Measurements from ENCODE around the gene CUL3.
A peak's percentile ranks its signal among the peaks of the same experiment; 100 is the strongest.
"Not testable (repeated sequence)": the region's sequence is repeated elsewhere in the genome, so short reads cannot be mapped to it uniquely, and the experiment has no call there.

CUL3 gene

DNA sequence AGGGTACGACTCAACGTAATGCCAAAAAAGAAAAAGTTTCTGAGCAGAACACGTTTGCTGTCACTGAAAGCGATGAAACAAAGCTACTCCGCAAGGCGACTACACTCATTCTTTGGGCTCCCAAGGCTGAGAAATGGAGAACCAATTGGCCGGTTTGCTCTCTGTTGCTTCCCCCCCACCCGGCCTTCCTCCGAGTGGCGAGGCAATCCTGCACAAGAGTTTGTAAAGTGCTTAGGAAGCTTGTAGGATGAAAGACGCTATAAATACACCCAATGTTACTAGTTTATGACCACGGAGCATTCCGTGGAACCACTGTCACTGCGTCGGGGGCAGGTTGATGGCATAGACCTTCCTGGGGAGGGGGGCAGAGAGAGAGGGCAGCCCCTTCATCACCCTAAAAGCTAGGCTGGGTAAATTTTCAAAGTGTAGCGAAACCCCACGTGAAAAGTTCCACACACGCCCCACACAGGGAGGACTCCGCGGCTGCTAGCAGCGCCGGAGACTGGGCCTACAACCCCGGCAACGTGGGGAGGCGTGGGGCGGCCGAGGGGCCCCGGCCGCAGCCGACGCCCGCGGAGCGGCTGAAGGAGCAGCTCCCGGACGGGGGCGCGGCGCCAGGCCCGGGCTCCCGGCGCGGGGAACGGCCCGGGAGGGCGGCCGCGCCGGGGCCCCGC lies 915 bp downstream of the CUL3 start:
- H3K4me3 ChIP-seq (ENCODE audit: low read length), result peak overlapping the region; percentile 88
- no peak for DNase-seq (ENCODE audit: low read depth, low spot score)

DNA sequence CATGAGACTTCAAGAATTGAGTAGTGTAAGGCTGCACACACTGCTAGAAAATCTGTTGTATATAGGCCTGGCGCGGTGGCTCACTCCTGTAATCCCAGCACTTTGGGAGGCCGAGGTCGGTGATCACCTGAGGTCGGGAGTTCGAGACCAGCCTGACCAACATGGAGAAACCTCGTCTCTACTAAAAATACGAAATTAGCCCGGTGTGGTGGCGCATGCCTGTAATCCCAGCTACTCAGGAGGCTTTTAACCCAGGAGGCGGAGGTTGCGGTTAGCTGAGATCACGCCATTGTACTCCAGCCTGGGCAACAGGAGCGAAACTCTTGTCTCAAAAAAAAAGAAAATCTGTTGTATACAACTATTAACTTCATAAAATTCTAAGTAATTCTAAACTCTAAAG lies 2.1 kb downstream of the CUL3 start:
- peak overlapping the region; percentile 88; the same call in 1 of the 2 replicates for H3K4me3 ChIP-seq (ENCODE audit: low read length)
- DNase-seq (ENCODE audit: low read depth, low spot score), result not testable (repeated sequence)

DNA sequence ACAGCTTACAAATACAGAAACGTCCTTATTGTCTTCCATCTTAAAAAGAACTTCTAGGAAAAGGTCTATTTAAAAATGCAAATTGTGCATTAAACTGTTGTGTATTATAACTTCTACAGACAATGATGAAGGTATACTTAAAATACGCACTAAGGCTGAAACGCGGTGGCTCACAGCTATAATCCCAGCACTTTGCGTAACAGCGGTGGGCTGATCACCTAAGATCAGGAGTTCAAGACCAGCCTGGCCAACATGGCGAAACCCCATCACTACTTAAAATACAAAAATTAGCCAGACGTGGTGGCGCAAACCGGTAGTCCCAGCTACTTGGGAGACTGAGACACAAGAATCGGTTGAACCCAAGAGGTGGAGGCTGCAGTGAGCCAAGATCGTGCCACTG lies 4.9 kb downstream of the CUL3 start:
- DNase-seq (ENCODE audit: low read depth, low spot score), result no peak
- no peak overlapping the region for H3K4me3 ChIP-seq (ENCODE audit: low read length)

DNA sequence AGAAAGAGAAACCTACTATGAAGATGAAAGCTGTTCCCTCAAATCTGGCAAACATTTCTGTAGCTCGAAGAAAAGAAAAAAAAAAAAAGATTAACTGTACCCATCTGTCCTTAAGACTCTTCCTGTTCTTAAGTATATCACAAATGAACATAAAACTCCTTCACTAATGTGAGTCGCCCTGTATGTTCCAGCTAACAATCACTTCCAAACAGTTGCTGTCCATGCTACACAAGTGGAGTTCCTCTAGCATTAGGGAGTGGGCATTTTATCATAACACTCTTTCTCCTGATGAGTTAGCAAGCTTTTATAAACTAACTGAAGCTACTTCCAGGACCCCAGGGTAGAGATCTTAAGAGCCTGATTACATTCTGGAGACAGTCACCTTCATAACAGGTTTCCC lies 5.8 kb downstream of the CUL3 start:
- no peak for DNase-seq (ENCODE audit: low read depth, low spot score)
- H3K4me3 ChIP-seq (ENCODE audit: low read length), result no peak overlapping the region

DNA sequence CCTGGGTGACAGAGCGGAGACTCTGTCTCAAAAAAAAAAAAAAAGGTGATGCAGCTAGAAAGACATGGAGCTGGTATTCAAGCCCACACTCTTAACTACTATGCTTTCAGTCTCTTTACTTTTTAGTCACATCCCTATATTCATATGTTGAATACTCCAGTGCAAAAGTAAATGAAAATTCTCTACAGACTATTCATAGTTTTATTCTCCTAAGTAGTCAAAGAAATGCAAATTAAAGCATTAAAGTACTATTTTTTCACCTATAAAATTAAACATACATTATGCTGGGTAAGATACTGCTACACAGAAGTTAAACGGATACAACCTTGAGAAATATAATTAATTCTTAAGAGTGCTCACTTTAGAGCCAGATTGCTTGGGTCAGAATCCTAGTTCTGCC lies 7.6 kb downstream of the CUL3 start:
- DNase-seq (ENCODE audit: low read depth, low spot score), result no peak
- H3K4me3 ChIP-seq (ENCODE audit: low read length), result no peak overlapping the region

DNA sequence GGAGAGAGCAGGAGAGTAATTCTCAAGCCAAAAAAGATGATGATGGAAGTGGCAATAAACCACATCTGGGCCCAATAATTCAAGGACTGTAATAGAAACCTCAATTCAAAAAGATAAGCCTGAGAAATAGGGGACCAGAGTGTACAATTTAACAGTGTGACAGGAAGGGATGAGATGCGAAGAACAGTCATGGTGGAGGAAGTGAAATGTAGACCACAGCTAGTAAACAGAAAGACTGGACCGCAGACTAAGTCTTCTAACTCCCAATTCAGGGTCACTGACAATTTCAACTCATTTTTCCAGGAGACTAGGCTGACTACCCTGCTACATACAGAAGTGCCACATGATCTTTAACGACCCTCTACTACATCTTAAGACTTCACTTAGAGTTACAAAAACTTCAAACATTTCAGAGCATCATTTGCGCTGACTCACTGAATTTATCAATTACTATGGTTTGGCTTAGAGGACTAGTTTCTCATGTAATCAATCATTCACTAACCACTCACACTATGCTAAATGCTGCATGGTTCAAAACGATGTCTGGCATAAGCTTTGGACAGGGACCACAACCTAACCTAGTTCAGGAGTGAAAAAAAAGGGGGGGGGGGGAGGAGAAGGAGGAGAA lies 9.0 kb downstream of the CUL3 start:
- DNase-seq (ENCODE audit: low read depth, low spot score), result no peak
- H3K4me3 ChIP-seq (ENCODE audit: low read length), result no peak overlapping the region

DNA sequence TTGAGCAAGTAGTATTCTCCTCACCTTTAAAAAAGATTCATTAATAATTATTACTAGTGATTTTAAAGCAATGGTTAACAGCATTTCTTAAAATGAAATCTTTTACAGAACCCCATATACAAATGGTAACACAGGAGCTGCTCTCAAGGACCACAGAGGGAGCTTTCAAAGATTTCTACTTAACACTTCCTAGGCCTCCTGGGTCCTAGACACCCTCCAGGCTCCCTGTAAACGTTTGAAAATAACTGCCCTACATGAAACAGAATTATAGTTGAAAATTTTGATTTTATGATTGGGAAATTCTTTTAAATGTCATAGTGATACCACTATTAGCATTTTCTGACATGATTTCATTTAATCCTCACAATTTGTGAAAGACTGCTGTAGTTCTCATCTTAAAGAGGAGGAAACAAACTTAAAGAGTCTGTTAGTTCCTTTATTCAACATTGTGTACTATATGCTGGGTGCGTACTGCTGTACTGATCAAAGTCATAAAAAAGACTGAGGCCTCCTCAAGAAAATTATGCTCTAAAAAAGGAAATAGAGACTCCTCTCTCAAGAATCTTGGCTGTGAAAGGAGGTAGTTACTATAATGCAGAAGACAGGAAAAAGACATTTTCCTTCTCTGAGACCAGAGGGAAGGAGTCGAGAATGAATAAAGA lies 10.6 kb downstream of the CUL3 start:
- H3K4me3 ChIP-seq (ENCODE audit: low read length), result no peak overlapping the region

DNA sequence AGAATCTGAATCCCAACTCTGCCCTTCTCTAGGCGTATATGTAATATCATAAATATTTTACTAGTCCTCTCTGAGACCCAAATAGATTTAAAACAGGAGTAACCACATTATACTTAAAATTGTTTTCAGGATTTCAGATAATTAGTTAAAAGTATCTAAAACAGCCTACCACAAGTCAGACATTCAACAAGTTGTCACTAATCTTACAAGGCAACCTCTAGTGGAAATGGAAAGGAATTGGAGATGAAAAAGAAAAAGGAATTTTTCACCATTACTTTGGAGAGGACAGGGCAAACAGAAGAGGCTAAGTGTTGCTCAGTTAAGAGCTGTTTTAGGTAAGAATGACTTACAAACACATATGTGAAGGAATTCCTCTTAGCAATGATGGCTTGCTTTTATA lies 11.4 kb downstream of the CUL3 start:
- no peak for DNase-seq (ENCODE audit: low read depth, low spot score)
- H3K4me3 ChIP-seq (ENCODE audit: low read length), result no peak overlapping the region

More for the DNA sequence above, 10.6 kb downstream of the CUL3 start:
- no peak for DNase-seq (ENCODE audit: low read depth, low spot score)

DNA sequence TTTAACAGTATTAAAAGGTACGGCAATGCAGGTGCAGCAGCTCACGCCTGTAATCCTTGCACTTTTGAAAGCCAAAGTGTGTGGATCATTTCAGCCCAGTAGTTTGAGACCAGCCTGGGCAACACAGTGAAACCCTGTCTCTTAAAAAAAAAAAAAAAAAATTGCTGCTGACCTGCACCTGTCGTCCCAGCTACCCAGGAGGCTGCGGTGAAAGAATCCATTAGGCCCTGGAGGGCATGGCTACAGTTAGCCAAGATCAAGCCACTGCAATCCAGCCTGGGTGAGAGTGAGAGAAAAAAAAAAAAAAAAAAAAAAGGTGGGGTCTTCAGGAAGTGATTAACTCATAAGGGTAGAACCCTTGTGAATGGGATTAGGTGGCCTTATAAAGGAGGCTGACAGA lies 12.8 kb downstream of the CUL3 start:
- H3K4me3 ChIP-seq (ENCODE audit: low read length), result no peak overlapping the region
- no peak for DNase-seq (ENCODE audit: low read depth, low spot score)

DNA sequence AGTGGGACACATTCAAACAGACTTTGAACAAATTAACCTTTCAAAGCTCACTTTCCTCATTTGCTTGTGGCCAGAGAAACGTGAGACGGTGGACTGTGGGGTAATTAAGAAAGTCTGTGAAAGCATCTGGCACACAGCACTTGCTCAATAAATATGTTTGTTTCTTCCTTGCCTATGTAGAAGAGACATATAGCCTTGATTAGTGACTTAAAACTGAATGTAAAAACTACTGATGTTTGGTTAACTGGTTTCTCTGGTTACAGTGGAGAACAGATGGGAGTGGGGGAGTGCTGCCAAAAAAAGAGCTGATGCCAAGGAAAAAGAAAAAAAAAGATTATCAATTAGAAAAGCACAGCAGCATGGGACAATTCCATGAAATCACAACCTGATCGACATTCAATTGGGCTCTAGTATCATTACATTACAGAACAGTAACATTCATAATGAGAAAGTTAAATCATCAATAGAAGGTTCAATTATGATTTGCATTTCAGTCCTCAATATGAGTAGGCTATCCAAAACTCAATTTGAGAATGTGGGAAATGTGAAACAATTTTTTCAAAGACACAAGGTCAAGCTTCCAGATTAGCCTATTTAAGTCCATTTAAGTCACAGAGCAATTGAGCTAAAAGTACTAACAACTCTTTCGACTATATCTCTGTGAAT lies 14.7 kb downstream of the CUL3 start:
- DNase-seq (ENCODE audit: low read depth, low spot score), result no peak
- H3K4me3 ChIP-seq (ENCODE audit: low read length), result no peak overlapping the region

DNA sequence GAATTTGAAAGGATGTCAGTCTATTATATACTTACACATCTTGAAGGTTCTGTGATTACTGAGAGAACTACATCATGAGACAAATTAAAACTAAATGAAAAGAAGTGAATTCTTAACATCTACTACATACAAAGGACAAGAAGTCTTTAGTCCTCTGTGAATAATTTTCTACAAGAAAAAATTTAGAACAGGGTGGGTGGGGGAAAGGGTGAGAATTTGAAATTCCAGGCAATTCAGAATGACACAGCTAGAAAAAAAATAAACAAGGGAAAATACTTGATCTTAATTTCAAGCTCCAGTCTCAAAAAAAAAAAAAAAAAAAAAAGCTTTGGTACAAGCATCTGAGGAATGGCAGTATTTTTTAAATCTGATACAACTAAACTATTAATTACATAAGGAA lies 15.5 kb downstream of the CUL3 start:
- H3K4me3 ChIP-seq (ENCODE audit: low read length), result no peak overlapping the region
- DNase-seq (ENCODE audit: low read depth, low spot score), result no peak

DNA sequence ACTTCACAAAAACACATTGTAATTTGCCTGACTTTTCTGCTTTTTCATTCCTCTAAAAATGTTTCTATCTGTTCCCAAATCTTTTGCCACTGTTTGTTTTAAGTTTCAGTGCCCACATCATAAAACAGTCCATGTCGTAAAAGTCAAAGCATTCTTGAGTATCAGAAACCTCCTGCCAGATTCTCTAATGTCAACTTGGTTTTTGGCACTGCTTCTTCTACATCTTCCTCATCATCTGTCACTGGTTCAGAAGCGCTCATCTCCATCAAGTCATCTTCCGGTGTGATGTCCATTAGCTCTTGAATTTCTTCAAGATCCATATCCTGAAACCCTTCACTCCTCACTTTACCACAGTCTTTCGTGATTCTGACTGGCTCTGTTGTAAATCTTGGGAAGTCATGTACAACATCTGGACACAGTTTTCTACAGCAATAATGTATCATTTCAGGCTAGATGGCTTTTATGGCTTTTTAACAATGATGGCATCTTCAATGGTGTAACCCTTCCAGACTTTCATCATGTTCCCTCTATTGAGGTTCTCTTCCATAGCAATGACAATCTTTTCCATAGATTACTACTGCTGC lies 19.6 kb downstream of the CUL3 start:
- H3K4me3 ChIP-seq (ENCODE audit: low read length), result no peak overlapping the region
- DNase-seq (ENCODE audit: low read depth, low spot score), result no peak

DNA sequence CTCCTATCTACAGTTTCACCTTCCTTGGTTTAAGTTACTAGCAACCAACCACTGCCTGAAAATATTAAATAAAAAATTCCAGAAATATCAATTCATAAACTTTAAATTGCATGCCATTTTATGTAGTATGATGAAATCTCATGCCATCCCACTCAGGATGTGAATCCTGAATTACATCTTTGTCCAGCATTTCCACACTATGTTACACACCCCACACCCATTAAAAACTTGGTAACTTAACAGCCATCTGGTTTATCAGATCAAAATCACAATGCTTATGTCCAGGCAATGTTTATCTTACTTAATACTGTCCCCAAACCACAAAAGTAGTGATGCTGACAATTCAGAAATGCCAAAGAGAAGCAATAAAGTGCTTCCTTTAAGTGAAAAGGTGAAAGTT lies 21.6 kb downstream of the CUL3 start:
- DNase-seq (ENCODE audit: low read depth, low spot score), result no peak
- no peak overlapping the region for H3K4me3 ChIP-seq (ENCODE audit: low read length)

DNA sequence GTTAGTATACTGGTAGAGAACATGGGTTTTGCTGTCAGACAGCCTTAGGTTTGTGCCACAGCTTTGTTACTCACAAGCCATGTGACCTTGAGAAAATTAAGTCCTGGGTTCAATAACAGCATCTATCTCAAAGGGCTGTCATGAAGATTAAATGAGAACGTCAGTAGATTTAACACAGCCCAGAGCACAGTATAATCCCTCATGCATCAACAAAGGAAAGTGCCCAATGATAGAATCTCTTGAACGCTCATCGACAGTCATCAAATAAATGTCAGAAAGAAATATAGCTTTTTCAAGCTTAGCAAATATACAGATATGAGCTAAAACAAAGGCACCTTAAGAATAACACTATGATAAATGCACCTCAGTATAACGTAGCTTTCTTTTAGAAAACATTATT lies 22.3 kb downstream of the CUL3 start:
- no peak overlapping the region for H3K4me3 ChIP-seq (ENCODE audit: low read length)
- DNase-seq (ENCODE audit: low read depth, low spot score), result no peak

DNA sequence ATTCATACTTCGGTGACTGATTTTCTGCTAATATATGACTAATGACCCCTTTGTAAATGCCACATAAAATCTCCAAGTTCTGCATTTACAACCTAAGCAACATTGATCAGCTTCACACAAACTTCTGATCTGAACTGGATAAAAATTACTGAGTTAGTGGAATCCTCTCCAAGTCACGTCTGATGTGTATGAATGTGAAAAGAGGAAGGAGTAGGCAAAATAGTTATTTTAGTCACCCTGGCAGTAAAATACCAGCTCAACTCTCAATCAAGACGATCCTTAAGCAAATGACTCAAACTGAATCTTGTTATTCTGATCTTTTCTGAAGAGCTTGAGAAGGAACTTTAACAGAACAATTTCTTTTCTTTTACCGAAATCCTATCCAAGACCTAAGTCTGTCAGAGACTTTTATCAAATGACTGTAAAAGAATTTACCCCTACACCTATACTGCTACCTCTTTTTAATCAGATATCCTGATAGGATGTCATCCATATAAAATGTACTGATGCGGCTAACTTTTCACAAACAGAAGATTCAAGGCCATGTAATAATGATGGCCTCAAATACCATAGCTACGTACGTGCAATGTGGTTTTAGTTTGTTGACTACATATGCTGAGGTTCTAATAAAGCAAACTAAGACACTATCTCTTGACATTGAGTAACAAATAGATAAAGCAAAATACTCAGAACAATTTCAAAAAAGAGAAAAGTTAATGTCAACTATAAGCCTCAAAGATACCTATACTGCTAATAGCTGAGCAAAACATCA lies 23.7 kb downstream of the CUL3 start:
- H3K4me3 ChIP-seq (ENCODE audit: low read length), result no peak overlapping the region
- no peak for DNase-seq (ENCODE audit: low read depth, low spot score)

DNA sequence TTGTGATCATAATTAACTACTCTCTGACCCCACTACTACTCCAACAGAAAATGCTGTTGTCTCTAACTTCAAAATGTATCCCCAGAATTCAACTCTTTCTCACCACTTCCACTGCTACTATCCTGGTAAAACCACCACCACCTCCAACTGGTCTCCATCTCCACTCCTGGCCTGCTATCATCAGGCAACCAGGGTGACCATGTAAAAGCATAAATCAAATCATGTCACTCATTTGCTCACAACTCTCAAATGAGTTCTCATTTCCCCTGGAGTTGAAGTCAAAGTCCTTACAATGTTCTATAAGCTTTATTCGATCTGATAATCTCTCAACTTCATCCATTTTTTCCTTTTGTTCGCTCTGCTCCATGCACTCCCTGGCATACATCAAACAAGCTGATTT lies 24.6 kb downstream of the CUL3 start:
- no peak for DNase-seq (ENCODE audit: low read depth, low spot score)
- no peak overlapping the region for H3K4me3 ChIP-seq (ENCODE audit: low read length)

DNA sequence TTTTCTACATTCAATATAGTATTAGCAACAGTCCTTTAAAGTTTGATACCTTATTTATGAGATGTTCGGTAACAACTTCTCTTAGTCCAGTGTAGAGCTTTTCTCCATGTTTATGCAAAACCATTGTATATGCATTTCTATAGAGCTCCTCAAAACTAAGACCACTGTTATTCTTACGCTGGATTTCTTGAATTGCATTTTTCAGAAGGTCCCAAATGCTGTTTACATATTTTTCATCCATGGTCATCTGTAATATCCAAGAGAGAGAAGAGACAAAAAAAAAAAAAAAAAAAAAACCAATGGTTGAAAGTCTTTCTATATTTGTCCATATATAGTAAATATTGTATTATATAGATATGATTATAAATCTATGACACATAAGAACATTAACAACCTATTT lies 27.6 kb downstream of the CUL3 start:
- H3K4me3 ChIP-seq (ENCODE audit: low read length), result no peak overlapping the region
- no peak for DNase-seq (ENCODE audit: low read depth, low spot score)

DNA sequence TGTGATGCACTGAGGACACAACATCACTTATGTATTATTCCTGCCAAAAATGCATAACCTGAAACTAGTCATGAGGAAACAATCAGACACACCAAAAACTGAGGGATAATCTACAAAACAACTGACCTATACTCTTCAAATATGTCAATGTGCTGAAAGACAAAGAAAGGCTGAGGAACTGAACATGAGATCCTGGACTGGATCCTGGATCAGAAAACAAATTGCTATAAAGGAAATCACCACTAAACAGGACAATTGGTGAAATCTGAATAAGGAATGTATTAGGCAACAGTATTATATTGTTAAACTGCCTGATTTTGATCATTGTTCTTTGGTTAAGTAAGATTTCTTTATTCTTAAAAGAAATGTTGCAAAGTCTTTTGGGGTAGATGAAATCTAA lies 28.8 kb downstream of the CUL3 start:
- no peak overlapping the region for H3K4me3 ChIP-seq (ENCODE audit: low read length)
- DNase-seq (ENCODE audit: low read depth, low spot score), result no peak

DNA sequence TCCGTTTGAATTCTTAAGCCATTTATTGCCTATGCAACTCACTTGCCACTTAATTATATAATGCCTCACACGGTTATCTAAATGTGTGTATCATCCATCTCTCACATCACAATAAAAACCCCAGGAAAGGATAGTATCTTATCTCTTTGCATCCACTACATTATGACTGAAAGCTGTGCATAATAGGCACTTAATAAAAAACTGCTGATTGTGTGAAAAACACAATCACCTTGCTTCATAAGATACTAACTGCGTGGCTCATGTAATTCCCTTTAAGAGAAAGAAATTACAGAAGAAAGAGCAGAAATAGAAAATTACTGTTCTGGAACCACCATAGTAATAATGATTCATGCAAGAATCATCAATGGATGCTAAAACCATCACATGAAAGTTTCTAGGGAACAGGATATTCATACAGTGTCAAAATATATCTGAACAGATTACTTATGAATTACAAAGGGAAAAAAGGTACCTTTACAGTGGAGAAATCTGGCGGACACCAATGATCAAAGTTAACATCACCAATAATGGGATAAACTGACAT lies 29.3 kb downstream of the CUL3 start:
- H3K4me3 ChIP-seq (ENCODE audit: low read length), result no peak overlapping the region
- DNase-seq (ENCODE audit: low read depth, low spot score), result no peak

Data from Jurkat, Clone E6-1 (cell line).